ENCODE data around the gene EMC1. TPM values are rescaled to one million over a fixed set of nuclear protein-coding genes. Genes with fewer than 3 reads are reported as not detected.

The EMC1 gene
- total RNA-seq, 3 donors from 2014 or later, result 22.3 to 42.3 (median 32.3) TPM

DNA sequence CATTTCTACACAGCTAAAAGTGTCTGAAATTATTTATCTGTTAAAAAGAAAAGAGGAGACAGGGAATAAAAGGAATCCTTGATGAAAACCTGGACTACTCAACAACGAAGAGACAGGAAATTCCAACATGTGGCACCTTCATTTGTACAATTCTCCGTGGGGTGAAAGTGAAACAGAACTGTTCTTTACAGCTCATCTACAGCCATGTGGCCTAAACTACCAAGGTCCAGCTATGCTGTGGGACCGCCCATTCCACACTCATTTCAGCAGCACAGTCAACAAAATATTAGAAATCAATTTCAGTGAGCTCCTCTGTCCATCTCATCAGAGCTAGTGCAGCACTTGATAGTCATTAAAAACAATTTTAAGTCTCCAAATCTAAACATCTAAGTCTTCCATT, 85.3 kb downstream of the EMC1 start:
- intact Hi-C loops (cut with DNase I; ENCODE audit: low total_unique reads), result no loop called here
- Histone ChIP-seq H3K4me1 (no peaks in the 10 kb centered on the region), H3K4me3 (no peak overlapping the region), H3K27me3 (no peaks in the 10 kb centered on the region), H3K27ac (no peak overlapping the region), H3K36me3 (peaks cover 15% of the 10 kb centered on the region), H3K9me3 (no peaks in the 10 kb centered on the region)
- TF ChIP-seq, protein P1, sequence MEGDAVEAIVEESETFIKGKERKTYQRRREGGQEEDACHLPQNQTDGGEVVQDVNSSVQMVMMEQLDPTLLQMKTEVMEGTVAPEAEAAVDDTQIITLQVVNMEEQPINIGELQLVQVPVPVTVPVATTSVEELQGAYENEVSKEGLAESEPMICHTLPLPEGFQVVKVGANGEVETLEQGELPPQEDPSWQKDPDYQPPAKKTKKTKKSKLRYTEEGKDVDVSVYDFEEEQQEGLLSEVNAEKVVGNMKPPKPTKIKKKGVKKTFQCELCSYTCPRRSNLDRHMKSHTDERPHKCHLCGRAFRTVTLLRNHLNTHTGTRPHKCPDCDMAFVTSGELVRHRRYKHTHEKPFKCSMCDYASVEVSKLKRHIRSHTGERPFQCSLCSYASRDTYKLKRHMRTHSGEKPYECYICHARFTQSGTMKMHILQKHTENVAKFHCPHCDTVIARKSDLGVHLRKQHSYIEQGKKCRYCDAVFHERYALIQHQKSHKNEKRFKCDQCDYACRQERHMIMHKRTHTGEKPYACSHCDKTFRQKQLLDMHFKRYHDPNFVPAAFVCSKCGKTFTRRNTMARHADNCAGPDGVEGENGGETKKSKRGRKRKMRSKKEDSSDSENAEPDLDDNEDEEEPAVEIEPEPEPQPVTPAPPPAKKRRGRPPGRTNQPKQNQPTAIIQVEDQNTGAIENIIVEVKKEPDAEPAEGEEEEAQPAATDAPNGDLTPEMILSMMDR (IDR thresholded peaks at IDR 0.05), result no peak
- DNase-seq (ENCODE audit: low spot score in 2 of 2), result no peak

Other genes with a start within 250 kb of the EMC1 start
- 100 to 1,000 TPM; 114 to 145 (median 140) TPM for gene UBR4, start 41.3 kb downstream of the EMC1 start, total RNA-seq
- 10 to 100 TPM; 18.9 to 35.4 (median 27.4) TPM for gene MRTO4, start 281 bp upstream of the EMC1 start, total RNA-seq
- gene AKR7A3, start 37.2 kb upstream of the EMC1 start, total RNA-seq, result 1 to 10 TPM; 1.4 to 7.9 (median 5.1) TPM
- gene AKR7A2, start 60.6 kb upstream of the EMC1 start, total RNA-seq, result 100 to 1,000 TPM in 1 of 3 donors, 10 to 100 TPM in 2; 65.9 to 116 (median 80.5) TPM
- gene SLC66A1, start 60.8 kb upstream of the EMC1 start, total RNA-seq, result 10 to 100 TPM in 2 of 3 donors, 1 to 10 TPM in 1; 6.2 to 13.9 (median 13.1) TPM
- 100 to 1,000 TPM; 112 to 114 (median 113) TPM for gene CAPZB, start 234.0 kb upstream of the EMC1 start, total RNA-seq

Measured in breast epithelium (tissue), 4 donors.